IPS-18c (cell line): Measurements from ENCODE around the gene CFAP157.
A peak's percentile ranks its signal among the peaks of the same experiment; 100 is the strongest.
"Not testable (repeated sequence)": the region's sequence is repeated elsewhere in the genome, so short reads cannot be mapped to it uniquely, and the experiment has no call there.

Experiments used
- H3K4me3 ChIP-seq: 2 replicates; pipeline ENCODE4 v1.7.0; 2013; ENCODE audit warnings: low read depth, mild to moderate bottlenecking, low read length, moderate library complexity; ENCODE audit not compliant: insufficient read depth
- H3K9me3 ChIP-seq: one replicate; pipeline ENCODE4 v1.6.1; 2013; ENCODE audit warnings: mild to moderate bottlenecking, low read length, moderate library complexity; ENCODE audit not compliant: control insufficient read depth, insufficient read depth

Gene CFAP157

DNA sequence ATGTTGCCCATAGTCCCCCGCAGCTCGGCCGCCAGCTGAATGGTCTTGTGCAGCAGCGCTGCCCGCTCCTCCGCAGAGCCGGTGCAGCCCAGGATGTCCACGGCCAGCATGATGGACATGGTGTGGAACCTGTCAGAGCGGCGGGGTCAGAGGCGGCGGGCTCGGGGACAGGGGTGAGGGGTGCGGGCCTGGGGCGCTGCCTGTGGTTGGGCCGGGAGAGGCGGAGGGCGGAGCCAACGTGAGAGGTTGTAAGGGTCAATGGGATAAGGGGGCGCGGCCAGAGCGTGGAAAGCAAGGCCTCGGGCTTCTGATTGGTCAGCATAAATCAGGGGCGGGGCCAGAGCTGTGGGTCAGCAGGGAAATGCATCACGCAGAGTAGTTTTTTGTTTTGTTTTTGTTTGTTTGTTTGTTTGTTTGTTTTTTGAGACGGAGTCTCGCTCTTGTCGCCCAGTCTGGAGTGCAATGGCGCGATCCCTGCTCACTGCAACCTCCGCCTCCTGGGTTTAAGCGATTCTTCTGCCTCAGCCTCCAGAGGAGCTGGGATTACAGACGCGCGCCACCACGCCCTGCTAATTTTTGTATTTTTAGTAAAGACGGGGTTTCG lies 35.1 kb downstream of the CFAP157 start:
- H3K4me3 ChIP-seq, result peak overlapping the region; percentile 50
- H3K9me3 ChIP-seq, result no peaks in the 10 kb centered on the region

DNA sequence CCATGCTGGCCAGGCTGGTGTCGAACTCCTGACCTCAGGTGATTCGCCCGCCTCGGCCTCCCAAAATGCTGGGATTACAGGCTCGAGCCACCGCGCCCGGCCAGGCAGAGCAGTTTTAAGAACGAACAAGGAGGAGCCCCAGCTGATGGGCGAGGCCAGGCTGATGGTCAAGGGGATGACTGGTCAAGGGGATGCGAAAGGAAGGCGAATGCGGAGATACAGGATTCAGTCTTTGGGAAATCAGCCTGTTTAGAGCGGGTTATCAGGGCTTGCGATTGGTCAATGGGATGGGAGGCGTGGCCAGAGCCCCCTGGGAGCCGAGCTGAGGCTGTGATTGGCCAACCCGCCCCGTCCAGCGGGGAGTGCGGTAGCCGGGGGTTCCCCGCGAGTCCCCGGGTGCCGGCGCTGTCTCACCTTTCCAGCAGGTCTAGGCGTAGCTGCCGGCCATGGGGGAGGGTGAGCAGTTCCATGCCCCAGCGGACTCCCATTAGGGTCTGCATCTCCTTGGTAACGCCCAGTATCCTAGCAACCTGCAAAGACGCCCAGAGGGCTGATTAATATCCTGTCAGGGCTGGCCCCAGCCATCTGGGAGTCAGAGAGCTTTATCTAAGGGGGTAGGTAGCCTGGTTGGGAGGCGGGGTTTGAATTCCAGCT lies 35.8 kb downstream of the CFAP157 start:
- peak overlapping the region; percentile 50 for H3K4me3 ChIP-seq
- no peaks in the 10 kb centered on the region for H3K9me3 ChIP-seq

DNA sequence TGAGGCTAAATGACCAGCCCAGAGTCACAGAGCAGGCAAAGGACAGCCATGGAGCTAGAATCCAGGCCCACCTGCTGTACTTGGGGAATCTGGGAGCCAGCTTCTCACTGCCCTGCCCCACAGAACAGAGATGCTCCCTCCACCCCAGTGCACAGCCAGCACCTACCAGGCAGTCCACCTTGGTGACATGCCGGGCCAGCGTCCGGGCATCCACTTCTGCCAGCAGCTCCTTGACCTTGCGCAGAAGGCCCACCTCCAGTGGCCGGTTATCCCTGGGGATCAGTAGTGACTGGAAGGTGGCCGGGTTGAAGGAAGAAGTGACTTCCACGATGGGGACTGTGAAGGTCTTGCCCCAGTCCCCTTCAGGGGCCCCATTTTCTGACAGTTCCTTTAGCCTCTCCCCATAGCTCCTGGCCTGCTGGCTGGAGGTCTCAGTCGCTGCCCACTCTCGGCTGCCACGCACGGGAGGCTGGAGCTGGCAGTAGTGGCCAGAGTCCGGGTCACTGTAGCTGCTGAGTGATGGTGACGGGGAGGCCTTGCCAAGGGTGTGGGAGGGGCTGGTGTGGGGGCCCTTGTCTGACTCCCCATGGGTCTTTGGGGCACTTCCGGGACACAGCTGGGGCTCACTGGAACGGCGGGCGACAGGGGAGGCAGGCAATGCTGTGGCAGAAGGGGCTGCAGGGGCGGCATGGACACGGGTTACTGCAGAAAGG lies 37.8 kb downstream of the CFAP157 start:
- Histone ChIP-seq H3K9me3 (no peaks in the 10 kb centered on the region), H3K4me3 (no peak overlapping the region)

DNA sequence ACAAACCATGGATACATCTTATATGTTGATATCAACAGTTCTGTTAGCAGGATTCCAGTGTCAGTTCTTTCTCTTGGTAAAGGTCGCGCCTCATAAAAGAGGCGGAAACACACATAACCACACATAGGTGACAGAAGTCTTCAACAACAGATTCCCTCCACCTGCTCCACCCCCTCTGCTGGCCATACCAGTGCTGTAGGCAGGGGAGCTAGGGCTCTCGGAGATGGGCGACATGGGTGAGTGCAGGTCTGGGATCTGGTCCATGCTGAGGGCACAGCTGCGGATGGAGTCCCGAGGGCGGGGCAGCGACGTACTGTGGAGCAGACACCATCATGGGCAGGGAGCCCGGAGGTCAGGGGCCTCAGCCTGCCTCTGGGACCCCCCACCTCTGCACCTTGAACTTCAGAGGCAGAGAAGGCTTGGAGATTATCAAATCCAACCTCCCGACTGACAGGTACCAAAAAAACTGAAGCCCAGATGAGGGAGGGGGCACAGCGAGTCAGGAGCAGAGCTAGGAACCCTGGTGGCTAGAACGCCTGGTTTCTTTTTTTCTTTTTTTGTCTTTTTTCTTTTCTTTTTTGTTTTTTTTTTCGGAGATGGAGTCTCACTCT lies 40.3 kb downstream of the CFAP157 start:
- H3K4me3 ChIP-seq, result no peak overlapping the region
- H3K9me3 ChIP-seq, result no peaks in the 10 kb centered on the region

DNA sequence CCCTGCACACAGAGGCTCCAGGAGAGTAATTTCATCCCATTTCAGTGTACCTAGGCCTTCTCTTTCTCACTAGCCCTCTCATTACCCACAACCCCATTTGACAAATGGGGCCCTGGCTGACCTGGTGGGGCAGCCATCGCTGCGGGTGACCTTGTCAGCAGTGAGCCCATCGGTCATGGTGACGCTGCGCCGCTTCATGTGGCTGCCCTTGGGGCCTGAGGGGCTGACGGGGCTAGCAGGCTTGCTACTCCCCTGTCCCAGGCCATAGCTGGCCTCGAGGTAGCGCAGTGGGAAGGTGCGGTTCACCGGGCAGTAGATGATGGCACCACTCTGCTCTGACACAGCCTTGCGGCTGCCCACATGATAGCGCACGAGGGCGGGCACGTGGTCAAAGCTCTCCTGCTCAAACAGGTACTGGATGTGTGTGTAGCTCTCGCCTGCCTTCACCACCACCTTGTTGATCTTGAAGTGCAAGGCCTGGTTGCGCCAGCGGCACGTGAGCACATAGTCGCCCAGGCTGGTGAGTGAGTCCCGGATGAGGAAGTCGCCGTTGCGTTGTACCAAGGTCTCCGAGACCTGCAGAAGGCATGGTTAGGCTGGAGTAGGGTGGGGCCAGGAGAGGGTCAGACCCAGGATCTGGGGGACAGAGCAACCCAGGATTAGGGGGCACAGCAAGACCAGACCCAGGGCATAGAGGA lies 42.5 kb downstream of the CFAP157 start:
- no peak overlapping the region for H3K4me3 ChIP-seq
- H3K9me3 ChIP-seq, result no peaks in the 10 kb centered on the region

DNA sequence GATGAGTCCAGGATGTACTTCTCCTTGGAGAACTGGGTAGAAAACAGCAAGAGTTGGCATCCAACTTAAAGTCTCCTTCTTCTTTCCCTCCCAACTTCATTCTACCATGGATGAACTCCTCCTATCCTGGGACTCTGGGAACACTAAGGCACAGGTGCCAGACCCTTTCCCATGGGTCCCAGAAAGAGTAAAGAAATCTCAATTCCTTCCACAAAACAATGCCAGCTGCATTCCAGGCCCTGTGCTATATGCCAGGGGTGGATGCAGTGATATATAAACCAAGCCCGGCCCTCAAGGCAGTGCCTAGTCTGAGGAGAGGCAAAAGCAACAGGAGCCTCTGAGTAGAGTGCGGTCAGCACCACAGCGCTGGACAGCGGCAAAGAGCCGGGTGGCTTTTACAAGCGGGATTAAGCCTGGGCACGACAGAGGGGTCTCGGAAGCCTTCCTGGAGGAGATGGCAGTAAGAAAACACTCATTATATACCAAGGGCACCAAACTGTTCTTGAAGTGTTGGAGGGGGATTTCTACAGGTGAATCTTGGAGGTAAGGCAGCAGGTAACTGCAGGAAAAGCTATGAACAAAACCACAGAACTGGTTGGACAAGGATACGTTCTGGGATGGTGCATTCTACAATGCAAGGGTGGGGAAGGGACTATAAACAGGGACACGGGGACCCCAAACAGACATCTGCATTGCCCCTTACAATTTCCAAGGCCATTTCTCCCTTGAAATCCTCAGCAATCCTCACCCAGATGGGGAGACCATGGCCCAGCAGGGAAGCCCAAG lies 44.7 kb downstream of the CFAP157 start:
- H3K9me3 ChIP-seq, result no peaks in the 10 kb centered on the region
- no peak overlapping the region for H3K4me3 ChIP-seq

DNA sequence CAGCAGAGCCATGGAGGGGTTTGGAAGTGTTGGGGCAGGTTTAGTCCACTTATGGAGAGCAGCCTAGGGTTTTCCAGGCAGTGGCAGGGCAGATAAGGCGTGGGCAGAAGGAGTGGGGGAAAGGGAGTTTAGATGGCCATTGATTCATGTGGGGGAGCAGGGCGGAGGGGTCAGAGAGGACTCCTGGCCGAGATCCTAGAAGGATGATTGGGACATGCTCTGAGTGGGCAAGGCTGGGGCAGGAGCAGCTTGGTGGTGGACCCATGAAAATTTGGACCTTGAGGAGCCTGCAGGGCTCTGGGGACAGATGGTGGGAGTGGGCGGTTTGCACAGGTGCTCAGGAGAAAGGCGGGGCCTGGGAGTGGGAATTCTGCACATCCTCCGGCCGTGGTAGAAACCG lies 46.4 kb downstream of the CFAP157 start:
- no peaks in the 10 kb centered on the region for H3K9me3 ChIP-seq
- H3K4me3 ChIP-seq, result no peak overlapping the region

DNA sequence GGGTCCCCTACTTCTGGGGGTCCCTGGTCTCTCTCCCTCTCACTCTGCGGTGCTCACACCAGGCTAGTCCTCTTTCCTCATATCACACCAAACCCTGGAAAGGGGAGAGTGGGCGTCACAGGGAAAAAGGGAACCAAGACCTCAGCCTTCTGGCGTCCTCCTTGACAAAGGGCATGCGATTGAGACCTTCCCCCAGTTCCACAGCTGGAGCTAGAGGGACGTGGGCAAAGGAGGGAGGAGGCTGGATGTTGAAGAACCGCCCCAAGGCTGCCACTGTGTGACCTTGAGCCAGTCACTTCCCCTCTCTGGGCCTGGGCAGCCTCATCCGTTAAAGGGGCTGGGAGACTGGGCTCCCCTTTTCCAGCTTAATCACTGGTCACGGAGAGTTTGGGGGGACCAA lies 46.8 kb downstream of the CFAP157 start:
- no peaks in the 10 kb centered on the region for H3K9me3 ChIP-seq
- H3K4me3 ChIP-seq, result no peak overlapping the region

DNA sequence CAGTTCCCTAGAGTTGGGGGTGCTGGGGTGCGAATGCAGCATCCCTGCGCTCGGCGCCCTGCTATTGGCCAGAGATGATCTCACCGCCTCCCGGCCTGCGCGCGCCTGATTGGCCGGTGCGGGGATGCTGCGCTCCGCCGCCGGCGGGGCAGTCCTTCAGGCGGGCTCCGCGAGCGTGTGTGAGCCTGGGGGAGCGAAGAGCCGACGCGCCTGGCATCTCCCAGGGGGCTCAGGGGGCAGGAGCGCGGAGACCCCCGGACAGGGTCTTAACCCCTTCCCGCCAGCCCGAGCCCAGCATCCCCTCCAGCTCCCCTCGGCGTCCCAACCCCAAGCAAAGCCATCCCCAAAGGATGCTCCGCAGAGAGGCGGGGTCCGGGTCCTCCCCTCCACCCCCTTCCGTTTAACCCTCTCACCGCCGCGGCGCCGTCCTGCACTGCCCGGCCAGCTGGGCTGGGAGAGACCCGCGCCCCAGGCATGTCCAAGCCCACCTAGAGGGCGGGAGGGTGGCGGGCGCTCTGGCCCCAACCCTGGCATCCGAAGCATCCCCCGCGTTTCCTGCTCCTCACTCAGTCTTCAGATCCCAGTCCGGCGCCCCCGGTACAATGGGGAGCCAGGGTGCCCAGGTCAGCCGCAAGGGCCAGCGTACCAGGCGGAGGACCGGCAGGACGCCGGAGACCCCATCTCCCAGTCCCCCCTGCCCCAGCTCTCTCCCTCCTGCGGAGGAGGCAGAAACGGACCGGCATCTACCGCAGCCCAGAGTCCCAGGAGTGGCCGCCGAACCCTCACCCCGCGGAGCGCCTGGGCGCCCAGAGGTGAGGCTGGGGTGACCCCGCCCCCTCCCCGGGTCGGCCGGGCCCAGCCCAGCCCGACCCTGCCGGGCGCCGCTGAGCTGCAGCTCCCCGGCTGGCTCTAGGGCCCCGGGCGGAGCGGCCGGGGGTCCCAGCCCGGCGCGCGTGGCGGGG lies 47.6 kb downstream of the CFAP157 start:
- H3K4me3 ChIP-seq, result peak overlapping the region; percentile 69
- no peaks in the 10 kb centered on the region for H3K9me3 ChIP-seq

DNA sequence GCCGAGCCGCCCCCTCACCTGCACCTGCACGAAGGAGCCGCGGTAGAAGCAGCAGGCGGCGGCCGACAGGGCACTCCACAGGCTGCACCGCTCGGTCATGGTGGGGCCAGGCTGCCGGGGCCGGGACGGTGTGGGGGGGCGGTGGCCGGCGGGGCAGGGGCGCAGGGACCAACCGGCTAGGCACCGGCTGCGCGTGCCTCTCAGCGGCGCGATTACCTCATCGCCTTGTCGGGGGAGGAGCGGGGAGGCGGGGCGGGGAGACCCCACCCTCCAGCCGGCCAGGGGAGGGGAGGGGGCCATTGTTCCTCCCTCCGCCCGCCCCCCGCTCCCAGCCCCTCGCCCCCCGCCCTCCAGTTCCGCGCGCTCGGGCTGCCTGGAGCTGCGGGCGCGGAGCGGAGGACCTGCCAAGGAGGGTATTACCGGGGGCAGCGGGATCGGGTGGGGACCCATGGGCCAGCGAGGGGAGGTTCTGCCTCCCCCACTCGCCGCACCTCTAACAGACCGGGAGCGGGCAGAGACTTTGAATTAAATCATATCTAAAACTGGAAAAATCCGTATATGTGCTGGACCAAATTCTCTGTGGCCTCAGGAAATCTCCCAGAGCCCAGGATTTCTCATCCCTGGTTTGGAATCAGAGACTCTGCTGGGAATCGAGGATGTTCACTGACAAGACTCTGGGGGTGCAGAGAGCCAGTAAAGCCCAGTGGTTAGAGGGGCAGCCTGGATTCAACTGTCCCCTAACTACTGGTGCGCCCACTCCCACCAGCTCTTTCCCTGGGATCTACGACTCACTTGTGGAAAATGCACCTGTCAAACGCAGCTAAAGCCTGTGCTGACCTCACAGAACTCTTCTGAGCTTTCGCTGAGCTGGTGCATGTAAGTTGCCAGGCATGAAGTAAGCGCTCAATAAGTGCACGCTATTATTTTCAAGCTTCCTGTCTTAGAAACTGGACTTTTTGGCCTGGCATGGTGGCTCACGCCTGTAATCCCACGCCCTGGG lies 48.6 kb downstream of the CFAP157 start:
- peak overlapping the region; percentile 69 for H3K4me3 ChIP-seq

DNA sequence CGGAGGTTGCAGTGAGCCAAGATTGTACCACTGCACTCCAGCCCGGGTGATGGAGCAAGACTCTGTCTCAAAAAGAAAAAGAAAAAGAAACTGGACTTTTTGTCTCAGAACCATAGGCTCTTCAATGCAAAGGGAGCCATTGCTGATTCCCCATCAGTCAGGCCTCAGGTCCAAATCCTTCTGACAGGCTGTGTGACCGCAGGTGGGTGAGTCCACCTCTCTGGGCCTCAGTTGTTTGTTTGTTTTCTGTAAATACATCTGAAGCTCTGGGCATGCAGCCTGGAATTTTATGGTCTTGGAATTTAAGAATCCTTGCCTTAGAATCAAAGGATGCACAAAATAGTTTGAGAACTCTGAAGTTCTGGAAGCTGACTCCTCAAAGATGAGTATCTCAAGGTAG lies 49.4 kb downstream of the CFAP157 start:
- Histone ChIP-seq H3K4me3 (no peak overlapping the region), H3K9me3 (no peaks in the 10 kb centered on the region)

More for the DNA sequence above, 48.6 kb downstream of the CFAP157 start:
- H3K9me3 ChIP-seq, result no peaks in the 10 kb centered on the region

DNA sequence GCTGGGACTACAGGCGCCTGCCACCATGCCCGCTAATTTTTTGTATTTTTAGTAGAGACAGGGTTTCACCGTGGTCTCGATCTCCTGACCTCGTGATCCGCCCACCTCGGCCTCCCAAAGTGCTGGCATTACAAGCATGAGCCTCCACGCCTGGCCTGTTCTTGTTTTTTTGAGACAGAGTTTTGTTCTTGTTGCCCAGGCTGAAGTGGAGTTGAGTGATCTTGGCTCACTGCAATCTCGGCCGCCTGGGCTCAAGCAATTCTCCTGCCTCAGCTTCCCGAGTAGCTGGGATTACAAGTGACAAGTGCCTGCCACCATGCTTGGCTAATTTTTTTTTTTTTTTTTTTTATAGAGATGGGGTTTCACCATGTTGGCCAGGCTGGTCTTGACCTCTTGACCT lies 50.0 kb downstream of the CFAP157 start:
- not testable (repeated sequence) for H3K4me3 ChIP-seq, H3K9me3 ChIP-seq

DNA sequence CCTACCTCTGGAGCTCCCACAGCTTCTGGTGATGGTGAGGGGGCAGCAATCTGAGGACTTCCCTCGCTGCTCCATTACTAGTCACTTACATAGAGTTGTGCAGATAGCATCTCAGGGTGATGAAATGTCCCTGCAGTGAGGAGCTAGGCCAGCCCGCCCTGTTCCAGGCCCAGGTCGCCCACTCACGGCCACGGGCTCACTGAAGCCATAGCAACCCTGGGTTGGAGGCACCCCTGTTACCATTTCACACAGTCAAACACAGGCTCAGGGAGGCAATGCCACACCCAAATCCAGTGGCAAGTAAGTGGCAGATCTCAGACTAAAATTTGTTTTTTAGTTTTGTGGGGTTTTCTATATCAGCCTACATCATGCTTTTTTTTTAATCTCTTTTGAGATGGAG lies 52.1 kb downstream of the CFAP157 start:
- Histone ChIP-seq H3K9me3 (no peaks in the 10 kb centered on the region), H3K4me3 (no peak overlapping the region)

DNA sequence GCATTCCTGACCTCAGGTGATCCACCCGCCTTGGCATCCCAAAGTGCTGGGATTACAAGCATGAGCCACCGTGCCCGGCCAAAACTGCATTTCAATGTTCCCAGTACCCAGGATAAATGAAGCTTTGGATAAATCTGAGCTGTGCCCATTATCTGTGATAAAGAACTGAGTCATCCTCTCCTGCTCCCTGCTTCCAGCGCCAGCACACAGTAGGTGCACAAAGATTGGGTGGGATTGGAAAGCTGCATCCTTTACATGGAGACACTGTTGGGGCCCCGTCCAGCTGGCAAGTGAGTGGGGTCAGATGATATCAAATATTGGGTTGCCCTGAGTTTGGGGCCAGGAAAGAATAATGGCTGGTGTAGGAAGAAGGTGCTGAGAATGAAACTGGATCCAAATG lies 54.3 kb downstream of the CFAP157 start:
- Histone ChIP-seq H3K9me3 (no peaks in the 10 kb centered on the region), H3K4me3 (no peak overlapping the region)

DNA sequence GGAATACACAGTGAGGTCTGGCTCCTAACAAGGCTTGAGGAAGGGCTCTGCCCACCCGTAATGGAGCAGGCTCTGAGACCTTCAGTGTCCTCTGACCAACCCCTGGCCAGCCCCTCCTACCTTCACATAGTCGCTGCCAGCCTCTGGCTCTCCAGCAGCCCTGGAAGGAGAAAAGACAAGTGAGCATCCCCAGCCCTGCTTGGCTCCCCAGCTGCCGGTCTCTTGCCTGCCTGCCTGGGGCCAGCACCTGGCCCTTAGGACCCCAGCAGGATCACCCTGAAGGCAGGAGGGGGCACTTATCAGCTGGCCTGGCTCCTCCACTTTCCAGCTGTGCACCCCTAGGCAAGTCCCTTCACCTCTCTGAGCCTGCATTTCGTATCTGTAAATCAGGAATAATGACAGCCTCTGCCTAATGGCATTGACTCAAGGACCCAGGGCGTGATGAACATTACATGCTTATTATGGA lies 54.7 kb downstream of the CFAP157 start:
- H3K9me3 ChIP-seq, result no peaks in the 10 kb centered on the region
- H3K4me3 ChIP-seq, result no peak overlapping the region
